Pancreas (tissue), 10 donors: ENCODE measurements around the gene CCDC170. TPM values are rescaled to one million over a fixed set of nuclear protein-coding genes. Genes with fewer than 3 reads are reported as not detected.
A peak's percentile ranks its signal among the peaks of the same experiment; 100 is the strongest.

Source experiments
- ATAC-seq, 4 donors: fragments of 200-7000 bp; cut with Tn5 transposase; one replicate each; pipeline versions ENCODE4 v1.8.0 to v1.9.1; 2020; ENCODE audit warnings: mild to moderate bottlenecking in 4 of 4, moderate library complexity in 4 of 4
- DNase-seq, 6 donors: peaks; one replicate each; pipeline ENCODE4 v3.0.0-alpha.2; 2020
- FAIRE-seq: peaks from 2 replicates; lab custom pipeline; 2012; peaks lifted over from hg19 to GRCh38; lab: Jason Lieb, UNC
- H3K27ac ChIP-seq, 4 donors: fragments of 200-600 bp; sonication (generic); 1 replicate in 3 of 4; 2 replicates in 1 of 4; pipeline versions ENCODE4 v1.5.0 to v1.8.0; 2020
- H3K27me3 ChIP-seq, 4 donors: fragments of 200-600 bp; one replicate each; pipeline ENCODE4 v1.8.0; 2021
- H3K36me3 ChIP-seq, 3 donors: fragments of 200-600 bp; sonication (generic) in 1 of 3; one replicate each; pipeline versions ENCODE4 v1.5.0 to v1.8.0; 2020 to 2021
- H3K4me1 ChIP-seq, 3 donors: fragments of 200-600 bp; one replicate each; pipeline ENCODE4 v1.8.0; 2021
- H3K4me3 ChIP-seq, 4 donors: fragments of 200-600 bp; sonication (generic) in 2 of 4; one replicate each; pipeline versions ENCODE4 v1.5.0 to v1.8.0; 2020 to 2021
- H3K9me3 ChIP-seq, 4 donors: fragments of 200-600 bp; one replicate each; pipeline ENCODE4 v1.8.0; 2021
- WGBS, 2 donors: extraction: QIAGEN DNeasy Blood & Tissue Kit; methylation state at CpG; one replicate each; pipeline ENCODE4 v1.1.7; 2013; 5-methylcytosine and 5-hydroxymethylcytosine counted together
- intact Hi-C, 3 donors: fragments of 100-400 bp; cut with DNase I; formaldehyde crosslinking; loops; one replicate each; pipeline versions ENCODE4 v1.11.1 to v1.14.2; 2022
- polyA plus RNA-seq, 2 donors: library from polyadenylated mRNA; stranded (reverse); fragments of 200-250 nt; gene quantifications; one replicate each; pipeline ENCODE4 v1.2.3, GENCODE V29; 2013
- total RNA-seq, 6 donors: library from RNA; stranded (reverse); fragmentation: NEBNext Ultra II Directional in 4 of 6; extraction: Animal tissue kit (Norgen Biotek cat#: 25700) in 4 of 6; gene quantifications; one replicate each; pipeline versions ENCODE4 v1.2.1 to v1.2.4, GENCODE V29; 2021 to 2023
- TF ChIP-seq, protein P1 (sequence below), 4 donors: fragments of 200-600 bp; sonication (generic) in 3 of 4; IDR thresholded peaks; one replicate each; pipeline versions ENCODE4 v1.5.0 to v1.8.0; 2021; ENCODE audit warnings: antibody characterized with exemption in 4 of 4
- donor health status: healthy with polysubstance abuse.
- donor health status: DM: no; HTN: no; CAD: no; lungs with moderate emphysema.
- donor health status: DM: no; HTN: no; CAD: no.
- donor health status: control.
- donor health status: control.
- donor health status: Bipolar disorder and iron deficiency.
- donor health status: DM: yes; HTN: yes; CAD: no.
- donor health status: DM: no; HTN: no; CAD: no.
- donor health status: DM: no; HTN: no; CAD: no.
- donor health status: DM: yes; HTN: yes; CAD: no.

The CCDC170 gene
- total and polyA plus RNA-seq, 8 donors = 0.03 to 0.81 (median 0.40) TPM; not detected in 1

DNA sequence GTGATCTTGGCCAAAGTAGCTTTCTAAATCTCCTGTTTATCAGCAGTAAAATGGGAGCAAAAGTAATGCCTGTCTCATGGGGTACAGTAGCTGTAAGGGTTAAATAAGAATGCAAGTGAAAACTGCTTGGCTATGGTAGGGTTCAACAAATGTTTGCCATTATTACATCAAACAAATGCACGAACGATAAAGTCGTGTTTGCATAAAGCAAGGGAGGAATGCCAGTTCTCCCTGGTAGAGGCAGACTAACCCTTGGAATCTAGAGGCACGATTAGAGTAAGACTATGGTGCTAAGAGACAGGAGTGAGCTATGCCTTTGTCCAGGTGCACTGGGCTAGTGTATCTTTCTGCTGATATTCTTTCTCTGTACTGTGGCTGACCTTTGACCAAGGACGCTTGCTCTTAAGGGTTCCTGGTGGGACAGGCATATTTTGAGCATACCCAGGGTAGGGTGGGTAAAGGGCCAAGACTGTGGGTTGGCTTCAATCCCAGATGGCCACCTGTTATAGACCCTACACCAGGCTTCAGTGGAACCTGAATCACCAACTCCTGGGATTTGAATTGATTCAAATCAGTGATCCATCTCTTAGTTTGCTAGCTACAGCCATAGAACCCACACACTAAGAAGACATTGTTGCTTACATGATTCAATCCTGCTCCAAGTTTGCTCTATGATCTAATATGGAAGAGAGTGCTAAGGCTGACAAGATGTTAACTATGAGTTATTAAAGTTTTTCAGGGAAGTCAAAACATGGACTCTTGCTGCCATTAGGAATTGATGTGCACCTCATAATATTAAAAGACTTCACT, 139.9 kb downstream of the CCDC170 start:
- Histone ChIP-seq H3K27me3 (no peaks in the 10 kb centered on the region), H3K9me3 (no peaks in the 10 kb centered on the region), H3K27ac (no peak overlapping the region), H3K36me3 (no peaks in the 10 kb centered on the region), H3K4me1 (no peaks in the 10 kb centered on the region), H3K4me3 (no peak overlapping the region)
- ATAC-seq = peak; percentile 70 to 91 (median 83)
- no peak for DNase-seq
- WGBS, 2 donors = 25% methylated on average over 5 of the region's 5 CpGs
- intact Hi-C loops = no loop called here
- no peak for FAIRE-seq
- TF ChIP-seq, protein P1, sequence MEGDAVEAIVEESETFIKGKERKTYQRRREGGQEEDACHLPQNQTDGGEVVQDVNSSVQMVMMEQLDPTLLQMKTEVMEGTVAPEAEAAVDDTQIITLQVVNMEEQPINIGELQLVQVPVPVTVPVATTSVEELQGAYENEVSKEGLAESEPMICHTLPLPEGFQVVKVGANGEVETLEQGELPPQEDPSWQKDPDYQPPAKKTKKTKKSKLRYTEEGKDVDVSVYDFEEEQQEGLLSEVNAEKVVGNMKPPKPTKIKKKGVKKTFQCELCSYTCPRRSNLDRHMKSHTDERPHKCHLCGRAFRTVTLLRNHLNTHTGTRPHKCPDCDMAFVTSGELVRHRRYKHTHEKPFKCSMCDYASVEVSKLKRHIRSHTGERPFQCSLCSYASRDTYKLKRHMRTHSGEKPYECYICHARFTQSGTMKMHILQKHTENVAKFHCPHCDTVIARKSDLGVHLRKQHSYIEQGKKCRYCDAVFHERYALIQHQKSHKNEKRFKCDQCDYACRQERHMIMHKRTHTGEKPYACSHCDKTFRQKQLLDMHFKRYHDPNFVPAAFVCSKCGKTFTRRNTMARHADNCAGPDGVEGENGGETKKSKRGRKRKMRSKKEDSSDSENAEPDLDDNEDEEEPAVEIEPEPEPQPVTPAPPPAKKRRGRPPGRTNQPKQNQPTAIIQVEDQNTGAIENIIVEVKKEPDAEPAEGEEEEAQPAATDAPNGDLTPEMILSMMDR (IDR thresholded peaks at IDR 0.05) = no peak

DNA sequence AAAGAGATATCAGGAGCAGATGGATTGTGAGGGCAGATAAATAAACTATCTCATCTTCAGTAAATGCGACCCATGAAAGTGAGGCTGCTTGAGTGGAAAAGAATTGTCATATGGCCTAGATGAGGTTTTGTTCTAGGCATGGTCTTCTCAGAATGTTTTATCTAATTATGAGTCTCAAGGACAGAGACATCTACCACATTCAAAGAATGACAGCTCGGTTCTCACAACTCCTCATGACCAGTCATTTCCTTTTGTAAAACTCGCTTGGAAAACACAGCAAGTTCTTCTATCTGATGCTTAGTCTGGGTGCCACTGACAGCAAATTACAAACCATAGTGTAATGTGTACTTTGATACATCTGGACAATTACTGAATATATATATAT, 140.5 kb downstream of the CCDC170 start:
- FAIRE-seq = no peak
- WGBS, 2 donors = 77 to 83% methylated on average over 3 of the region's 3 CpGs
- TF ChIP-seq, protein P1 (IDR thresholded peaks at IDR 0.05) = no peak
- H3K9me3 ChIP-seq = no peaks in the 10 kb centered on the region
- H3K4me1 ChIP-seq = no peaks in the 10 kb centered on the region
- H3K4me3 ChIP-seq = no peak overlapping the region
- intact Hi-C loops = no loop called here
- no peak overlapping the region for H3K27ac ChIP-seq
- no peaks in the 10 kb centered on the region for H3K36me3 ChIP-seq
- no peak for ATAC-seq
- DNase-seq = no peak
- H3K27me3 ChIP-seq = no peaks in the 10 kb centered on the region

DNA sequence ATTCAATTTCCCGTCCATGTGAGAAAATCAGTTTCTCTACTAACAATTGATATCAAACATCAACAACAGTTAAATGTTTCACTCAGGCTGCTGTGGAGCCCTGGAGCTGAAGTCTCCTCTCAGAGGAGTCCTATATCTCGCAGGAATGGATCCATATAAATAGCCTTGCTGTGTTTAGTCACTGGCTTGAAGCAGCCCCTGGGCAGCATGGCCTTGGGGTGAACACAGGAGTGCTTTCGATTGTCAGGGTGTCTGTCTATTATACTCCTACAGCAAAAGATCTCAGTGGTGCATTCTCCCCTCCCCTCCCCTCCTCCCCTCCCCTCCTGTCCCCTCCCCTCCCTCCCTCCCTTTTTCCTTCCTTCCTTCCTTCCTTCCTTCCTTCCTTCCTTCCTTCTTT, 141.9 kb downstream of the CCDC170 start:
- Histone ChIP-seq H3K36me3 (no peaks in the 10 kb centered on the region), H3K27ac (no peak overlapping the region), H3K4me1 (no peaks in the 10 kb centered on the region), H3K27me3 (no peaks in the 10 kb centered on the region), H3K9me3 (no peaks in the 10 kb centered on the region), H3K4me3 (no peak overlapping the region)
- FAIRE-seq = no peak
- intact Hi-C loops = no loop called here
- no peak for ATAC-seq
- 63 to 69% methylated on average over 3 of the region's 3 CpGs for WGBS, 2 donors
- no peak for DNase-seq
- TF ChIP-seq, protein P1 (IDR thresholded peaks at IDR 0.05) = no peak

DNA sequence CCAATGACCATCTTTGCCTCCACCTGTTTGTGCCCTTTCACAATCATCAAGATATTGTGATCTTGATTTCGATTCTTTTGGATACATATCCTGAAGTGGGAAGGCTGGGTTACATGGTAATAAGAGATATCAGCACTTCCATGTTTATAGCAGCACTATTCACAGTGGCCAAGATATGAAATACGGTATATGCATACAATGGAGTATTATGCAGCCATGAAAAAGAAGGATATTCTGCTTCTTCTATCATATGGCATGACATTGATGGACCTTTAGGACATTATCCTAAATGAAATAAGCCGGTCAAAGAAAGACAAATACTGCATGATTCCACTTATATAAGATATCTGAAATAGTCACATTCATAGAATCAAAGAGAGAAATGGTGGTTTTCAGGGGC, 144.0 kb downstream of the CCDC170 start:
- H3K36me3 ChIP-seq = no peaks in the 10 kb centered on the region
- DNase-seq (no peak), FAIRE-seq (no peak), ATAC-seq (no peak)
- H3K27me3 ChIP-seq = no peaks in the 10 kb centered on the region
- H3K4me1 ChIP-seq = no peaks in the 10 kb centered on the region
- intact Hi-C loops = no loop called here
- no peaks in the 10 kb centered on the region for H3K9me3 ChIP-seq
- no peak overlapping the region for H3K27ac ChIP-seq
- TF ChIP-seq, protein P1 (IDR thresholded peaks at IDR 0.05) = no peak
- 78 to 87% methylated on average over 3 of the region's 3 CpGs for WGBS, 2 donors
- no peak overlapping the region for H3K4me3 ChIP-seq

DNA sequence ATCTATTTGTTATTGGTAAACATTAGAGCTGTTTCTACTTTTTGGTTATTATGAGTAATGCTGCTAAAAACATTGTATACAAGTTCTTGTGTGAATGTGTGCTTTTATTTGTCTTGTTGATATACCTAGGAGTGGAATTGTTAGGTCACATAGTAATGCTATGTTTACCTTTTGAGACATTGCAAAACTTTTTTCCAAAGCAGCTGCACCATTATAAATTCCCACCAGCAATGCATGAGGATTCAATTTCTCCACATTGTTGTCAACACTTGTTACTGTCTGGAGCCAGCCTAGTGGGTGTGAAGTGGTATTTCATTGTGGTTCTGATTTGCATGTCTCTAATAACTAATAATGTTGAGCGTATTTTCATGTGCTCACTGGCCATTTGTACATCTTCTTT, 145.9 kb downstream of the CCDC170 start:
- WGBS, 2 donors = 76 to 84% methylated on average over 1 of the region's 1 CpG
- no peak for FAIRE-seq

More for the DNA sequence above, 145.9 kb downstream of the CCDC170 start:
- Histone ChIP-seq H3K27me3 (no peaks in the 10 kb centered on the region), H3K27ac (no peak overlapping the region), H3K9me3 (no peaks in the 10 kb centered on the region), H3K36me3 (no peaks in the 10 kb centered on the region), H3K4me3 (no peak overlapping the region), H3K4me1 (no peaks in the 10 kb centered on the region)
- ATAC-seq = no peak
- intact Hi-C loops = no loop called here
- no peak for DNase-seq
- TF ChIP-seq, protein P1 (IDR thresholded peaks at IDR 0.05) = no peak
